K562 (cell line): ENCODE measurements around the gene PRRC2A. TPM values are rescaled to one million over a fixed set of nuclear protein-coding genes. Genes with fewer than 3 reads are reported as not detected.

ENCODE experiments used
- CBX3 ChIP-seq, 2 experiments: IDR thresholded peaks; 1 replicate in 1 of 2; 2 replicates in 1 of 2; pipeline ENCODE4 v1.6.1; 2012; ENCODE audit warnings: inconsistent platforms in 2 of 2, low read length in 2 of 2, borderline replicate concordance in 1 of 2, control low read depth in 1 of 2
- COPS2 ChIP-seq: fragments of 450-650 bp; conservative IDR thresholded peaks from 2 replicates; pipeline ENCODE4 v1.6.1; 2016; ENCODE audit warnings: mild to moderate bottlenecking, moderate library complexity
- CREB5 ChIP-seq: fragments of 250-450 bp; sonication (Bioruptor Pico); IDR thresholded peaks from 2 replicates; pipeline ENCODE4 v1.5.0; 2020; ENCODE audit warnings: mild to moderate bottlenecking
- FOXJ3 ChIP-seq: sonication (generic); formaldehyde crosslinking; IDR thresholded peaks from 2 replicates; pipeline ENCODE4 v1.4.0; 2020; ENCODE audit warnings: mild to moderate bottlenecking, missing genetic modification reagents
- FOXK1 ChIP-seq: sonication (generic); formaldehyde crosslinking; IDR thresholded peaks from 2 replicates; pipeline ENCODE4 v1.8.0; 2022; ENCODE audit warnings: missing genetic modification reagents, mild to moderate bottlenecking, borderline replicate concordance
- GABPB2 ChIP-seq: fragments of 250-450 bp; sonication (Bioruptor Pico); conservative IDR thresholded peaks from 2 replicates; pipeline ENCODE4 v1.5.1; 2021; ENCODE audit warnings: mild to moderate bottlenecking
- GATA2 ChIP-seq: sonication (generic); formaldehyde crosslinking; IDR thresholded peaks from 2 replicates; pipeline ENCODE4 v1.4.0; 2020; ENCODE audit warnings: mild to moderate bottlenecking, missing genetic modification reagents
- L3MBTL2 ChIP-seq: fragments of 450-650 bp; IDR thresholded peaks from 2 replicates; pipeline ENCODE4 v1.6.1; 2016; ENCODE audit warnings: mild to moderate bottlenecking, moderate library complexity
- LEF1 ChIP-seq: fragments of 450-650 bp; IDR thresholded peaks from 2 replicates; pipeline ENCODE4 v1.6.1; 2016; ENCODE audit warnings: mild to moderate bottlenecking
- MCM2 ChIP-seq: fragments of 450-650 bp; IDR thresholded peaks from 2 replicates; pipeline ENCODE4 v1.6.1; 2017; ENCODE audit warnings: low read depth, mild to moderate bottlenecking
- NFATC3 ChIP-seq: fragments of 450-650 bp; IDR thresholded peaks from 2 replicates; pipeline ENCODE4 v1.6.1; 2017; ENCODE audit warnings: mild to moderate bottlenecking
- NKRF ChIP-seq: fragments of 450-650 bp; IDR thresholded peaks from 2 replicates; pipeline ENCODE4 v1.6.1; 2016; ENCODE audit warnings: borderline replicate concordance
- PTTG1 ChIP-seq: fragments of 450-650 bp; IDR thresholded peaks from 2 replicates; pipeline ENCODE4 v1.6.1; 2016; ENCODE audit warnings: low read depth, mild to moderate bottlenecking, missing genetic modification characterization, missing compliant biosample characterization
- RBM14 ChIP-seq: fragments of 200-400 bp; formaldehyde crosslinking; IDR thresholded peaks from 2 replicates; pipeline ENCODE4 v1.6.1; 2018; ENCODE audit warnings: low read depth, mild to moderate bottlenecking, low read length, moderate library complexity, borderline replicate concordance; ENCODE audit not compliant: insufficient read depth
- RBM25 ChIP-seq: fragments of 200-400 bp; formaldehyde crosslinking; IDR thresholded peaks from 2 replicates; pipeline ENCODE4 v1.6.1; 2018; ENCODE audit warnings: low read length, low read depth, moderate library complexity; ENCODE audit not compliant: severe bottlenecking
- SIN3A ChIP-seq, 2 experiments: fragments of 150-350 bp in 1 of 2; IDR thresholded peaks; 2 replicates each; pipeline ENCODE4 v1.6.1; 2011 to 2016; ENCODE audit warnings: borderline replicate concordance in 2 of 2, low read depth in 2 of 2, low read length in 2 of 2, mild to moderate bottlenecking in 2 of 2, moderate library complexity in 2 of 2; ENCODE audit not compliant: control insufficient read depth in 1 of 2
- XRCC3 ChIP-seq: fragments of 450-650 bp; IDR thresholded peaks from 2 replicates; pipeline ENCODE4 v1.6.1; 2017; ENCODE audit warnings: mild to moderate bottlenecking, moderate library complexity
- ZFP30 ChIP-seq: fragments of 250-450 bp; sonication (Bioruptor Pico); IDR thresholded peaks from 2 replicates; pipeline ENCODE4 v1.8.0; 2022; ENCODE audit warnings: moderate library complexity, mild to moderate bottlenecking, inconsistent platforms, borderline replicate concordance
- ZNF398 ChIP-seq: fragments of 250-450 bp; sonication (Bioruptor Pico); IDR thresholded peaks from 2 replicates; pipeline ENCODE4 v1.8.0; 2021; ENCODE audit warnings: moderate library complexity, mild to moderate bottlenecking, inconsistent platforms
- ZNF696 ChIP-seq: fragments of 250-450 bp; sonication (Bioruptor Pico); conservative IDR thresholded peaks from 2 replicates; pipeline ENCODE4 v1.4.0; 2020; ENCODE audit warnings: mild to moderate bottlenecking, moderate library complexity
- polyA plus RNA-seq, 8 experiments: library from polyadenylated mRNA; depleted of rRNA in 4 of 8; stranded (reverse) in 5 of 8; unstranded in 3 of 8; fragments of >200 nt; fragmentation: Nextera tagmentation in 2 of 8; fragmentation: Illumina TruSeq in 1 of 8; extraction: Ambion mirVana in 2 of 8; extraction: Trizol in 1 of 8; gene quantifications; 2 replicates each; pipeline versions ENCODE4 v1.2.1 to v1.2.3, GENCODE V29; 2011 to 2014; ENCODE audit warnings: inconsistent platforms in 1 of 8, missing spikeins in 1 of 8
- total RNA-seq, 7 experiments: library from RNA; depleted of rRNA in 6 of 7; stranded (reverse); fragments of >200 nt in 6 of 7; fragmentation: Illumina TruSeq in 2 of 7; extraction: Trizol in 2 of 7; gene quantifications; 2 replicates each; pipeline versions ENCODE4 v1.2.1 to v1.2.3, GENCODE V29; 2011 to 2021; ENCODE audit warnings: low replicate concordance in 1 of 7
- TF ChIP-seq, protein P1 (sequence below): fragments of 450-650 bp; formaldehyde crosslinking; conservative IDR thresholded peaks from 2 replicates; pipeline ENCODE4 v1.4.0; 2022; ENCODE audit warnings: mild to moderate bottlenecking, missing genetic modification characterization

PRRC2A gene
- total and polyA plus RNA-seq, 9 of the 15 experiments (the other 6 are each of a cell fraction or from before 2014, with no cell fraction given) = 1.0 to 332 (median 63.0) TPM

DNA sequence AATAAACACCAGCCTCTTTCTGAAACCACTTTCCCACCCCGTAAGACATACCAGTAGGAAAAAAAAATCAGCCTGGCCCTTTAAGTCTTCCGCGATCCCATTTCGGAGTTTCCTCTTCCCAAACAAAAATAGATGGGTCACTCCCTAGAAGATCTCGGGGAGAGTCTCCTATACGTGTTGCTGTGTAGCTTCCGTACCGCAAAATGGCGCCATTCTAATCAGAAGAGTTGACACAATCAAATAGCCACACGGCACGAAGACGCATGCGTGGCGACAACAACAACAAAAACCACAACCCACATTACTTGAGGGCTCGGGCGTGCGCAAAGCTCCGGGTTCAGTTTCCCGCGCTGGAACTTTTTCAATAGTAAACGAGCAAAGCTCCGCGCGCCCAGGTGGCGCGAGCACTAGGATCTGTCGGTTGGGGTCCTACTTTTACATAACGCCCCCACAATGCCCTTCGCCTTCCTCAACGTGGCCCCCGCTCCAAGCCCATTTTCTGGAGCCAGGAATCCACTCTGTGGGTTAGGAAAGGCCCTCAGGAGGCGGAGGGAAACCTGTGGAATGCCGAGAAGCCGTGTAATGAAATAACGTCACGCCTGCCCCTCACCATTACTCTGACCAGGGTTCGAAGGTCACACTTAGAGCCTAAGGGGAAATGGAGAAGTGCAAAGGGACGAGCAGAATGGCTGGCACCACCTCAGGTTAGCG is 44.4 kb downstream of the PRRC2A start, which contains the start of gene GPANK1 (continued):
- no peak for TF ChIP-seq MCM2
- TF ChIP-seq GATA2 (CRISPR knock-in tag) = no peak; the same call in 1 of the 2 replicates
- TF ChIP-seq CREB5 (CRISPR knock-in tag) = no peak
- peak; percentile 95; the same call in 1 of the 2 replicates for TF ChIP-seq FOXK1 (CRISPR knock-in tag)
- no peak; a peak in 1 of 3 replicates for TF ChIP-seq CBX3 (IDR thresholded peaks at IDR 0.05; ENCODE audit: borderline replicate concordance in 1 of 2, low read length in 2 of 2)
- peak; percentile 39; the same call in 1 of the 2 replicates for TF ChIP-seq NKRF
- 0 out of 2 replicates have a peak, but pooled peaks have one; percentile 5 for TF ChIP-seq GABPB2 (CRISPR knock-in tag)
- no peak; the same call in 1 of the 2 replicates for TF ChIP-seq FOXJ3
- TF ChIP-seq ZNF696 (CRISPR knock-in tag) = 0 out of 2 replicates have a peak, but pooled peaks have one; percentile 63
- no peak for TF ChIP-seq XRCC3
- TF ChIP-seq COPS2 = no peak
- no peak for TF ChIP-seq ZNF398 (CRISPR knock-in tag)
- no peak; the same call in 1 of the 2 replicates for TF ChIP-seq LEF1
- no peak for TF ChIP-seq RBM25
- TF ChIP-seq SIN3A (IDR thresholded peaks at IDR 0.05; ENCODE audit: borderline replicate concordance in 2 of 2, control insufficient read depth in 1 of 2, low read depth in 2 of 2, low read length in 2 of 2) = peak; percentile 68 to 94; a peak in 1 of 4 replicates
- TF ChIP-seq RBM14 = no peak
- TF ChIP-seq PTTG1 (tag) = no peak
- peak; percentile 57; the same call in 1 of the 2 replicates for TF ChIP-seq NFATC3
- peak; percentile 97 for TF ChIP-seq L3MBTL2
- TF ChIP-seq, protein P1, sequence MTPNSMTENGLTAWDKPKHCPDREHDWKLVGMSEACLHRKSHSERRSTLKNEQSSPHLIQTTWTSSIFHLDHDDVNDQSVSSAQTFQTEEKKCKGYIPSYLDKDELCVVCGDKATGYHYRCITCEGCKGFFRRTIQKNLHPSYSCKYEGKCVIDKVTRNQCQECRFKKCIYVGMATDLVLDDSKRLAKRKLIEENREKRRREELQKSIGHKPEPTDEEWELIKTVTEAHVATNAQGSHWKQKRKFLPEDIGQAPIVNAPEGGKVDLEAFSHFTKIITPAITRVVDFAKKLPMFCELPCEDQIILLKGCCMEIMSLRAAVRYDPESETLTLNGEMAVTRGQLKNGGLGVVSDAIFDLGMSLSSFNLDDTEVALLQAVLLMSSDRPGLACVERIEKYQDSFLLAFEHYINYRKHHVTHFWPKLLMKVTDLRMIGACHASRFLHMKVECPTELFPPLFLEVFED (CRISPR knock-in tag) = peak; percentile 86
- no peak for TF ChIP-seq ZFP30 (CRISPR knock-in tag)
